Activated CD8-positive, alpha-beta memory T cell treated with anti-CD3 and anti-CD28 coated beads, Interleukin-2, amount 50 U/mL, for 24 hours (primary cell): ENCODE results near the gene KIT.

Source experiments
- DNase-seq: peaks from one replicate; pipeline ENCODE4 v3.0.0-alpha.2; 2020; ENCODE audit errors: extremely low read depth

The KIT gene

DNA sequence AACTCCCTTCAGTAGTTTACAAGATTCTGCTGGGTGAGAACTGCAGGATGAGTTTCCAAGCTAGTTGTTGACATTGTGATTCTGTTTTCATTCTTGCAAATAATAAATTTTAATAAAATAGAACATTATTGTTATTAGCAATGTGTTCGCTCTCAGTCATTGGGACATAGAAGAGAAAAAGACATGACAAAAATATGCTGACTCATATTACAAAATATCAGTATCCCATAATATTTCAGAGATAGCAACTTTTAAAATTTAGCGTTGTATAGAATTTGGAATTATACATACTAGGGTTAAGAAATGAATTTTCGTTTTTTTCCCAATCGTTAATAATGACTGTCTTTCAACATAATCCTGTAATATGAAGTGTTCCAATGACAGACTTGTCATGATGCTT is 45.4 kb downstream of the KIT start:
- no peak for DNase-seq

- no peak for DNase-seq
Measured at GRCh38 chr4:54707406-54707805, 49.6 kb downstream of the KIT start.

- no peak for DNase-seq
Measured at GRCh38 chr4:54708339-54709279, 50.9 kb downstream of the KIT start.

- DNase-seq = no peak
Measured at GRCh38 chr4:54709400-54709799, 51.6 kb downstream of the KIT start.

GRCh38 chr4:54712206-54712605 is 54.4 kb downstream of the KIT start:
- no peak for DNase-seq

DNA sequence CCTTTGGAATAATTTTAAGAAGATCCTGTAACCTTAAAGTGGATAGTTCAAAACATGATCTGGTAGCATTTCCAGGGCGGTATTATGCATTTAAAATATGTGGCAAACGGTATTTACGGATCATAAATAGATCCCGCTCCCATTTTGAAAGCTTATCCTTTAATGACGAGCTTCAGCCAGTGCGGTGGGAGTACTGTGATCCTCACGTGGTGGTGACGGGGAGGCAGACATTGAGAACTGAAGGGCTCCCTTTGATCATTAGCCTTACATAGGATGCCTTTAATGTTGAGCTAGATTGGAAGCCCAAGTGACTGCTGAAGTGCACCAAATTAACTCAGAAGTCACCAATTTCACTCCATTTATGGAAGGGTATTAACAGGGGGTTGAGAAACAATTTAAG is 56.9 kb downstream of the KIT start:
- DNase-seq = no peak

DNA sequence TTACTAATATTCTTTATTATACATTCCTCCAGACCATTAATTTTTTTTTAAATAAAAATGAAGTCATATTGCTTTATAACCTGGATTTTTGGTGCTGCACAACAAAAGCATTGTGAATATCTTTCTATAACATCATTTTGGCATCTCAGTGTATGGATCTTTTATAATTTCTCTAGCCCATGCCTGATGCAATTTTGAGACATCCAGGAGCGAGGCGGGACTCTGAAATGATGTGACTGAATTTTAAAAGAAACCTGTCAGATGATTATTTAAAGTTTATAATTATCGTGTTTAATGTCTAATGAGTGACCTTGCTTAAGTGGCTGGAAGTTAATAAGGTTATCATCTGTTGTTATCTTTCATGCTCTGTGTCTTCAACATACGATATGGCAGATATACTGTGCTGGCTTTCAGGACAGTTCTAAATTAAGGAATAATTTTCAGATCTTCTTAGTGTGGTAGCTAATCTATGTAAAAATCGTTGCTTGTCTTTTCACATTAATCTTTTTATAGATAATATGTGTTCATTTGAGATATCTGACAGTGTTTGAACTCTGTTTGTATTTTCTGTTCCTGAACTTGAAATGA is 58.8 kb downstream of the KIT start:
- no peak for DNase-seq

DNA sequence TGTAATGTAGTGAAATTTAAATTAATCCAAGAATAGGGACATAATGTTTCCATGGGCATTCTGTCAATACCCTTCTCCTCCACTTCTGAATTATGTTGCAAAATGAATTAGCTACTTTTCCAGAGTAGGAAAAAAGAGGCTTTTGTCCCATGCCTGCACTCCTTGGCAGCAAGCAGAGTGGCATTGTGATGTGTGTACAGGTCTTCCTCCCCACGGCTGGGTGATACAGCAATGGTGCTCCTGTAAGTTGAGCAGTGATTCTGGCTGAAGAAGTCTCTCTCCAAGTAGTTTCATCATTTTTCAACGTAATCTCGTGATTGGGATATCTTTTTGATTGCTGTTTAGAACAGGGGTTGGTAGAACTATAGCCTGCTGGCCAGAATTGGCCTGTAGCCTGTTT is 59.9 kb downstream of the KIT start:
- no peak for DNase-seq

DNA sequence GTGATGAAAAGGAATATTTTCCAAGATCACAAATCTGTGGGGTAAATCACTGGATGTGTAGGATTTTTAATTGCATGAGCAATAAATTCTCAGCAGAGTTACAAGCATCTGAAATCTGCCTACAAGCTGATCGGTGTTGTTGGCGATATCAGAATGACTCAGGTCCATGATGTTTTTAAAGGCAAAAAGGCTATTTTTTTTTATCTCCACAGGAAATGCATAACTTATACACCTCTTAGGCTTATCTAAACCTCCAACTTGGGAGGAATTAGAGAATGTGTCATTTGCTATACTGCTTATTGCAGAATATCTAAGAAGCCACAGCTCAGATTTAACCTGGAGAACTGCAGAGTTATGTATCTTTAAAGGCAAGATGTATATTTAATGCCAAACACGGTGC is 61.6 kb downstream of the KIT start:
- no peak for DNase-seq

GRCh38 chr4:54723220-54723619 is 65.5 kb downstream of the KIT start:
- DNase-seq = no peak

DNA sequence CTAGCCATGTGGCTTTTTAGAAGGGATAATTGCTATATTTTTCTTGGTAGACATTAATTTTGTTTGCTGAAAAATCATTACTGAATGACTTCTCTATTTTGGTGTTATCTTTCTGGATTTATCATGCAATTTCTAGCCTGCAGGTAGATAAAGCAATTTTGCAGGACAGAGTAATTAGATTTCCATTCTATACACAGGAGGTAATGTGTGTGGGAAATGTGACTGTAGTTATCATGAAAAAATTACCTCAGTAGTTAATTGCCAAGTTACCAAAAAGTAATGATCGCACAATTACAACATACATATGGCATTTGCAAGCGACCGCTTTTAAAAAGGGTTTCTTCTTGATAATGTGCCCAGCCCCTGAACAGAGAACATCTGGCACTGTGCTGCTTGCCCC is 66.1 kb downstream of the KIT start:
- DNase-seq = no peak

DNA sequence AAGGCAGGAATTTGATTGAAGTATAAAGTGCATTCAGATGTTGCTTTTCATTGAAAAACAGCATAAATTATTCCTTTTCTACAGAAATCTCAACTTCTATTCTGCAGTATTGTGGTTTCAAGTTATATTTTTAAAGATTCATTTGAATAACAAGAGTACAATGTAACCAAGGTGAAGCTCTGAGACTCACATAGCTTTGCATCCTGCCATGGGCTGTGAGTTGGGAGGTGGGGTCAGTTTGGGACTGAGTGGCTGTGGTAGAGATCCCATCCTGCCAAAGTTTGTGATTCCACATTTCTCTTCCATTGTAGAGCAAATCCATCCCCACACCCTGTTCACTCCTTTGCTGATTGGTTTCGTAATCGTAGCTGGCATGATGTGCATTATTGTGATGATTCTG is 69.2 kb downstream of the KIT start:
- DNase-seq = no peak

DNA sequence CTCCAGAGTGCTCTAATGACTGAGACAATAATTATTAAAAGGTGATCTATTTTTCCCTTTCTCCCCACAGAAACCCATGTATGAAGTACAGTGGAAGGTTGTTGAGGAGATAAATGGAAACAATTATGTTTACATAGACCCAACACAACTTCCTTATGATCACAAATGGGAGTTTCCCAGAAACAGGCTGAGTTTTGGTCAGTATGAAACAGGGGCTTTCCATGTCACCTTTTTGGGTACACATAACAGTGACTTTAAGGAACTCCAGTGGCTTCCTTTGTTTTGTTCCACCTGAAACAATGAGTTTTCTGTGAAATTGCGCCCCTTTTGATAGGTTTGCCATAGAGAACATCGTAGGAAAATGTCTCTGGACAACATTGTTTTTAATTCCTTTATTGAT is 69.6 kb downstream of the KIT start:
- no peak for DNase-seq

DNA sequence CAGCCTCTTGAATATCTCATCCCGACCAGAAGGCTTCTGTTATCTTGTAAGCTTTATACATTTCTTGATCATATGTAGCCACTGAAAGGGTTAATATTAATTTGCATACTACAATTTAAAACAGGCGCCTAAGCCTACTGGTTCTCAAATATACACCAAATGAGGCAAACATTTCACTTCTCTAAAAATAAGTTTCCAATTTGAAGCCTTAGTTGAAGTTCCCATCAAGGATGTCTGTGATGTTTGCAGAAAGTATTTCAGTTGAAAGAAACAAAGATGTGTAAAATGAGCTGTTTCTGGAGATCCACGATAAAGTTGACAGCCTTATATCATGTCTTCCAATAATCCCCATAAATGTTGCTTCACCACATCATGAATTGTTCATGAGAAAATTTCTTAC is 70.6 kb downstream of the KIT start:
- no peak for DNase-seq

- no peak for DNase-seq
Measured at GRCh38 chr4:54729256-54729655, 71.5 kb downstream of the KIT start.

GRCh38 chr4:54730581-54730980 is 72.8 kb downstream of the KIT start:
- no peak for DNase-seq

GRCh38 chr4:54731552-54731951 is 73.8 kb downstream of the KIT start:
- no peak for DNase-seq

DNA sequence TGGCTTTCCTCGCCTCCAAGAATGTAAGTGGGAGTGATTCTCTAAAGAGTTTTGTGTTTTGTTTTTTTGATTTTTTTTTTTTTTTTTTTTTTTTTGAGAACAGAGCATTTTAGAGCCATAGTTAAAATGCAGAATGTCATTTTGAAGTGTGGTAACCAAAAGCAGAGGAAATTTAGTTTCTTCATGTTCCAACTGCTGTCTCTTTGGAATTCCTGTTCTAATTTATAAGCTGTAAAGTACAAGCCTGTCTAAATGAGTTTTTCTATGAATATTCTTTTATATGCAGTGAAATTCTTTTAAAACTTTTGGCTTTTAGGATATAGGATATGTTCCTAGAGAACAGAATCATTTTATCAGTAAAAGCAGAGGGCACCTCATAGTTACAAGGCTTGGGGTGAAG is 74.2 kb downstream of the KIT start:
- DNase-seq = no peak

GRCh38 chr4:54737421-54737820 is 79.7 kb downstream of the KIT start:
- no peak for DNase-seq

- no peak for DNase-seq
Measured at GRCh38 chr4:54741202-54741601, 83.4 kb downstream of the KIT start.

DNA sequence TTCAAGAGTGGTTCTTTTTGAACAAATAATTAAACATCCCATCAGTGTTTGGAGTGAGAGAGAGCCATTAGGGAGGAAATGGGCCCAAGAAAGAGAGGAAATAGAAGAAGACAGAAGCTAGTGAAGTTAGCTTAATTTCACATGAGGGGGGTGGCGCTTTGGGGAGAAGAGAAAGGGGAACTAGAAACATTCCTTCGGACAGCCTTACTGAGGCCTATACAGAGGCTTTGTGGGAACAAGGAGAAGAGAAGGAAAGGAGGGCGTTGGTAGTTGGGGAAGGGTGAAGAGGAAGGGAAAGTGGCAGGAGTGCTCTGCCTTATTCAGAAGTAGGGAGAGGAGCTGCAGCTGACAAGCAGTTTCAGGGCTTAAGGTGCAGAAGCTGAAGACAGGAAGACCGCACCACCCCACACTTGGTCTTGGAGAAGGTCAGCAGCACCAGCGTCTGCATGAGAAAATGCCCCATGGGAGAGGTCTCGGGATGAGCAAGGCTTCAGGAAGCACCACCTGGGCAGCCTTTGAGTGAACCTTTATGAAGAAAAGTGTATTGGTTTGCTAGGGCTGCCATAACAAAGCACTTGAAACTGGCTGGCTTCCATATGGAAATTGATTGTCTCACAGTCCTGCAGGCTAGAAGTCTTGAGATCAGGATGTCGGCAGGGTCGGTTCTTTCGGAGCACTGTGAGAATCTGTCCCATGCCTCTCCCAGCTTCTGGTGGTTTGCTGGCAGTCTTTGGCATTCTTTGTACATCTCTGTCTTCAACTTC is 85.1 kb downstream of the KIT start:
- DNase-seq = no peak

DNA sequence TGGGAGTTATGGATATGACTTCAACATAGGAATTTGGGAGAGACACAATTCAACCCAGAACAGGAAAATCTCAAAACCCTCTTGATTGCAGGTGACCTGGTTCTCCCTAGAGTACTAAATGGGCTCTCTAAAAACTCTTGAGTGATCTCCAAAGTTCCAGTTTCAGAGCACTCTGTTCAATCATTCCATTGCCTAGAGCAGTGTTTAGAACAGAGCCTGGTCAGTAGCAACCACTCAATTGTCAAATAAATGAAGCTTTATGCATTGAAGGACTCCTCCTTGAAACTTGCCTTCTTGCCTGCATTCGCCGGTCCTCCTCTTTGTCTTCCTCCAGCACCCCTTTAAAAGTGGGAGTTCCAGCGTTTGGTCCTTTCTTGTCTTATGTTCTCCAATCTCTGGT is 85.8 kb downstream of the KIT start:
- no peak for DNase-seq

DNA sequence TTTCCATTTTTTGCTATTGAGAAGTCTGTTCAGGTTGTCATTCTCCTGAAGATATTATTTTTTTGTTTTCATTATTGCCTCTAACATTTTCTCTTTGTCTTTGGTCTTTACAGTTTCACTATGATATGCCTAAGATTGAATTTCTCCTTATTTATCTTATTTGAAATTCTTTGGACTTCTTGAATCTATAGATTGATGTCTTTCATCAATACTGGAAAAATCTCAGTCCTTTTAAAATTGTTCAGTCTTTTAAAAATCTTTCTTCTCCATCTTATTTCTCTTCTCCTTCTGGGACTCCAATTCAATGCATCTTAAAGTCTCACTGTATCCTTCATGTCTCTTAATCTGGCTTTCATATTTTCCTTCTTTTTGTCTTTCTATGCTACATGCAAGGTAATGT is 86.7 kb downstream of the KIT start:
- no peak for DNase-seq
